Chondrocyte (in vitro differentiated cells): ENCODE measurements around the gene PC. TPM values are rescaled to one million over a fixed set of nuclear protein-coding genes. Genes with fewer than 3 reads are reported as not detected.
A peak's percentile ranks its signal among the peaks of the same experiment; 100 is the strongest.

Experiments used
- DNase-seq: peaks from one replicate; pipeline ENCODE4 v3.0.0; 2021; ENCODE audit warnings: mixed read lengths, low spot score
- H3K27ac Mint-ChIP-seq: one replicate; pipeline ENCODE4 v1.8.0; 2021; ENCODE audit warnings: mild to moderate bottlenecking, moderate library complexity, mixed read lengths; ENCODE audit not compliant: unreplicated experiment
- H3K27me3 Mint-ChIP-seq: 2 replicates; pipeline ENCODE4 v1.8.0; 2021; ENCODE audit warnings: low read depth, mixed read lengths
- H3K36me3 Mint-ChIP-seq: 2 replicates; pipeline ENCODE4 v1.8.0; 2021; ENCODE audit warnings: low read depth, mixed read lengths
- H3K4me1 Mint-ChIP-seq: 2 replicates; pipeline ENCODE4 v1.8.0; 2021; ENCODE audit warnings: low read depth, mild to moderate bottlenecking, mixed read lengths
- H3K4me3 Mint-ChIP-seq: one replicate; pipeline ENCODE4 v1.8.0; 2021; ENCODE audit warnings: mild to moderate bottlenecking, moderate library complexity, mixed read lengths; ENCODE audit not compliant: unreplicated experiment
- H3K9me3 Mint-ChIP-seq: 2 replicates; pipeline ENCODE4 v1.8.0; 2021; ENCODE audit warnings: low read depth, mixed read lengths
- CTCF ChIP-seq: fragments of 200-600 bp; sonication (generic); IDR thresholded peaks from 2 replicates; pipeline ENCODE4 v1.5.0; 2021; ENCODE audit warnings: antibody characterized with exemption, mild to moderate bottlenecking, moderate library complexity
- total RNA-seq: library from RNA; stranded (reverse); gene quantifications from 3 replicates; pipeline ENCODE4 v1.2.1, GENCODE V29; 2021

The PC gene
- total RNA-seq, 1 donor from 2014 or later, result 12.3 TPM

- H3K27me3 Mint-ChIP-seq, result no peaks in the 10 kb centered on the region
- H3K4me1 Mint-ChIP-seq, result peaks cover 14% of the 10 kb centered on the region
- peak; percentile 96 for DNase-seq
- H3K36me3 Mint-ChIP-seq, result no peaks in the 10 kb centered on the region
- peak overlapping the region; percentile 75 for H3K27ac Mint-ChIP-seq
- H3K4me3 Mint-ChIP-seq, result peak overlapping the region; percentile 90
- no peak for TF ChIP-seq CTCF
- no peaks in the 10 kb centered on the region for H3K9me3 Mint-ChIP-seq
These were observed 102.3 kb downstream of the PC start for GRCh38 chr11:66855574-66856495.

DNA sequence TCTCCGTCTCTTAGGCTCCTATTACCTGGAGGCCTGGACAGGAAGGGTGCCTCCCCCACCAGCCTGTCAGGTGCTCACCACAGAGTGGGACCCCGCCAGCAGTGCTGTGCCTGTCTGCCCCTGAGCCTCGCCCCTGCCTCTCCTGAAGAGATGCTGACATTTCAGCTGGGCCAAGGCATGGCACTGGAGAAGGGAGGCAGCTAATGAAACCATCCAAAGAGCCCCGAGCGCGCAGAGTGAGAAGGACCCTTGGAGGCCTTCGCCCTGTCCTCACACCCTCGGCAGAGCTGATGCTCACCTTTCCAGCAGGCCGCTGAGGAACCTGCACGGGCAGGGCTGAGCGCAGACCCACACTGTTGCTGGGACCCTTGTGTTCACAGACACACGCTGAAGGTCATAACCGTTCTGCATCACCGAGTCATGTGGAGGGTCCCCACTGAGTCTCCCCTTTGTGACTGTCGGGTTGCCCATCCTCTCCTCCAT lies 103.4 kb downstream of the PC start:
- H3K4me3 Mint-ChIP-seq, result no peak overlapping the region
- no peak for TF ChIP-seq CTCF
- H3K27ac Mint-ChIP-seq, result no peak overlapping the region
- H3K4me1 Mint-ChIP-seq, result peaks cover 14% of the 10 kb centered on the region
- no peaks in the 10 kb centered on the region for H3K36me3 Mint-ChIP-seq
- no peaks in the 10 kb centered on the region for H3K27me3 Mint-ChIP-seq
- DNase-seq, result peak; percentile 79
- no peaks in the 10 kb centered on the region for H3K9me3 Mint-ChIP-seq

GRCh38 chr11:66854231-66854661 lies 103.9 kb downstream of the PC start:
- Mint-ChIP-seq H3K27me3 (no peaks in the 10 kb centered on the region), H3K9me3 (no peaks in the 10 kb centered on the region), H3K36me3 (no peaks in the 10 kb centered on the region), H3K4me3 (no peak overlapping the region), H3K27ac (no peak overlapping the region), H3K4me1 (peaks cover 14% of the 10 kb centered on the region)
- peak; percentile 68 for DNase-seq
- TF ChIP-seq CTCF, result no peak

DNA sequence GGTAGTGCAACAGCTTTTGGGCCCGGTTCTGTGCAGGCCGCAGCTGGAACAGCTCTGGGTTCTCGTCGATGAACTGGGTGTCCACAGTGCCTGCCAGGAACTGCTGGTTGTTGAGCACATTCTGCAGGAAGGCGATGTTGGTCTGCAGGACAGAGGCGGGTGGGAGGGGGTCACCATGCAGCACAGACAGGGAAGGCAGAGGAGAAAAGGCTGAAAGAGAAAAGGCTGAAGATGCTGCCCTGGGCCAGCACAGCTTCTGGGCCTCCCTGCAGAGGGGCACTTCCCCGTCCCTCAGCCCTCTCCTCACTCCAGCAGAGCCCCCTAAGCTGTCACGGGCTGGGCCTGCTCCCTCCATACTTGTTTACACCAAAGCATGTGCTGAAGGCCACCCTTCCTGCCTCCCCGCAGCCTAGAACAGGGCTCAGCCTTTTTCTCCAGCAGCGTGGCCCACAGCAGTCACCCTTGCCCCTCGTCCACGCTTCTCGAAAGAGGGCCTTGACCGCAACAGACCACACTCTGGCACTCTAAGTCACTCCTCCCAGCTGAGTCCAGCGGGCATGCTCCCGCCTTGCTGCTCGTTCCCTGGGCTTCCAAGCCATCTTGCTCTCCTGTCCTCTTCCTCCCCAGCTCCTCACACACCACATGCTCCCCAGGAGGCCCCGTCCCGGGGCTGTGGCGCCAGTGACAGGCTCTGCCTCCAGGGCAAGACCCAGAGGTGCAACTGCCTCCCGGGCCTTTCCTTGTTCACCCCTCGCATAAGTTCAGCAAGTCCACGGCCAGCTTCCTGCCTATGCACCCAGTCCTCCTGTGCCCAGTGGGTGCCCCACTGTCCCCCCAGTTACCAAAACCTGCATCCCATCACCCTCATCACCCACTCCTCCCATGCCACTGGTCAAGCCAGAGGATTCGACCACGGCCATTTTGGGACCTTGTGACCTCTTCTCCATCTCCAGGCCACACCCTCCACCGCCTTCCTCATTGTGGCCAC lies 104.6 kb downstream of the PC start:
- H3K4me3 Mint-ChIP-seq, result no peak overlapping the region
- no peaks in the 10 kb centered on the region for H3K9me3 Mint-ChIP-seq
- peak; percentile 90 for DNase-seq
- peaks cover 14% of the 10 kb centered on the region for H3K4me1 Mint-ChIP-seq
- TF ChIP-seq CTCF, result no peak
- no peaks in the 10 kb centered on the region for H3K27me3 Mint-ChIP-seq
- H3K36me3 Mint-ChIP-seq, result no peaks in the 10 kb centered on the region
- H3K27ac Mint-ChIP-seq, result no peak overlapping the region
